ENCODE data around the gene GDPD4.

The GDPD4 gene

DNA sequence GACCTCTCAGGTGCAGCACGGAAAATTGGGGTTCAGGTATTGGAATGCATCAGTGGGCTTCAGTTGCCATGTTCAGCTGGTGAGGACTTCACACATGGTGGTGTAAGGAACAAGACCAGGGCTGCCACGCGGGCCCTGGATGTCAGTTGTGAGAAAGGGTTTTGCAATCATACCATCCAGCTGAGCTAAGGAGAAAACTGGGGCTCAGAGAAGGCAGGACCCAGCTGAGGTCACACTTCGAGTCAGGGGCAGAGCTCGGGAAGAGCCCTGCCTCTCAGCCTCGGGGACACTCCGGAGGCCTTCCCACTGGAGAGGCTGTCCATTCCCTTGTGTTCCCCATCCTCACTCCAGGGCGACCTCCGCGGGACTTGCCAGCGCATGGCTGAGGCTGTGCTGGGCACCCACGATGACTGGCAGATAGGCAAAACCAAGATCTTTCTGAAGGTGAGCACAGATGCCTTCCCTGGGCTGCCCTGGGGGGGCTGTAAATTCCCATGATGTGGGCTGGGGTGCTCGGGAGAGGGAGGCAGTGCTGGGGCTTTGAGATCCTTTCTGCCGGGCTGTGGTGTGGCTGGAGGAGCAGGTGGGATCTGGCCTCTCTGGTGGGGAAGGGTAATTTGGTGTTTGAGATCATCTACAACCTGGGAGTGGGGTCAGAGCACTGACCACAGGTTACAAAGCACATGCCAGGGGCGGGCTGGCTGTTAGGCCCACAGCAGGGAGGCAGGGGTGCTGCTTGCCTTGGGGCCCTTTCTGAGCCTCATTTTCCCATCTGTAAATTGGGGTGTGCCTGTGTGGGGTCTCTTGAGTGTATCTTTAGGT lies 126.3 kb downstream of the GDPD4 start:
- DNase-seq (ENCODE audit: low read depth), result no peak

DNA sequence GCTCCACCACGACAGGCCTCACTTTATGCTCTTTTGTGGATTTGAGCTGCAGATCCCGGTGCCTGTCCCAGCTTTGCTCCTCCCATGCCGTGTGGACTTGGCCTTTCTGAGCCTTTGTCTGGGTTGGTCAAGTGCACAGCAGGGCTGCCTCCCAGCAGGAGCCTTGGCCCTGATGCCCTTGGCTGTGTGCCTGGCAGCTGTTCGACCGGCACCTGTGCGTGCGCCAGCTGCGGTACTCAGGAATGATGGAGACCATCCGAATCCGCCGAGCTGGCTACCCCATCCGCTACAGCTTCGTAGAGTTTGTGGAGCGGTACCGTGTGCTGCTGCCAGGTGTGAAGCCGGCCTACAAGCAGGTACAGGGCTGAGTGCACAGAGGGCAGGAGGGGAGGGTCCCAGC lies 126.9 kb downstream of the GDPD4 start:
- DNase-seq (ENCODE audit: low read depth), result no peak

- no peak for DNase-seq (ENCODE audit: low read depth)
These were observed 128.0 kb downstream of the GDPD4 start for GRCh38 chr11:77173494-77173893.

DNA sequence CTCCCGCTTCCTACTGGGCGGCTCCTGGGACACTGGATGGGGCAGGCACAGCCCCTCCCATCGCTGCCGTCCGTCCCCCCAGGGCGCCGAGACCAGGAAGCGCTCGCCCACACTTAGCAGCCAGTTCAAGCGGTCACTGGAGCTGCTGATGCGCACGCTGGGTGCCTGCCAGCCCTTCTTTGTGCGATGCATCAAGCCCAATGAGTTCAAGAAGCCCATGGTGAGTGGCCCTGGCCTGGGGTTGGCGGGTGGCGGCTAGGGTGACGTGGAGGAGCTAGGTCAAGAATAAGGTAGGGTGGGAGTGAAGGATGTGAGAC lies 128.9 kb downstream of the GDPD4 start:
- no peak for DNase-seq (ENCODE audit: low read depth)

- no peak for DNase-seq (ENCODE audit: low read depth)
These were observed 129.4 kb downstream of the GDPD4 start for GRCh38 chr11:77171885-77172665.

DNA sequence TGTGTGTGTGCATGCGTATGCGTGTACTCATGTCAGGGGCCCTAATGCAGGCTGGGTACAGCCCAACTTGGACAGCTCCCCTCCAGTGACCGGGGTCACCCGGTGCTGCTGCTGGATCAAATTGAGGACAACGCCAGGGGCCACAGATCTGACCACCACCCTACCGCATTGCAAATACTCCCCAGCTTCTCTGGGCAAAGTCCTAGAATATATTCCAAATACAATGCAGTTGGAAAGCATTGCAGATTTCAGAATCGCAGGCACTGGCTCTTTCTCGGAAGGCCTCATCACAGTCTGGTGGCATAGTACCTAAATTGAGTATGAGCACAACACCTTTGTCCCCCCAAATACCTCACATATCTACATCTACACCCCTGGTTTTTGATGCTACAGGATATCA lies 130.2 kb downstream of the GDPD4 start:
- no peak for DNase-seq (ENCODE audit: low read depth)

- DNase-seq (ENCODE audit: low read depth), result no peak
These were observed 131.4 kb downstream of the GDPD4 start for GRCh38 chr11:77170107-77170506.

GRCh38 chr11:77167791-77168190 lies 133.7 kb downstream of the GDPD4 start:
- no peak for DNase-seq (ENCODE audit: low read depth)

DNA sequence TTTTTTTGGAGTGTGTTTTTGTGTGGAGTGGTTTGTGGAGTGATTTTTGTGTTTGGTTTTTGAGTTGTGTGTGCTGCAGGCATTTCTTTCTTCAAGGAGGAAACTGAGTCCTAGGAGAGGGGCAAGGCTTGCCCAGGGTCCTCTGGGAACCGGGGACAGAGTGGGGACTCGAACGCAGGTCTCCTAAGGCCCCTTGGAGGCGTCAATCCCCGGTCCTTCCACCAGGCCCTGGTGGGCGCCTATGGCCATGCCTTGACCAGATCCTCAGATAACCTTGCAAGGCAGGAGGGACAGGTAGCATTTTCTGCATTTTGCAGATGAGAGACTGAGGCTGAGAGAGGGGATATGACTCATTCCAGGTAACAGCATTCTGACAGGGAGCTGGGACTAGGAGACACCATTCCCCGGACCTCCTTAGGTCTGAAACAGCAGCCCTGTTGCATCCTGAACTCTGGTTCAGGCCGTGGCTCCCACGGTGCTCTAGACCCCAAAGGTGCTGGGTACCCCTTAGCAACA lies 134.3 kb downstream of the GDPD4 start:
- DNase-seq (ENCODE audit: low read depth), result no peak

Data from ELR (cell line).